Stimulated activated CD8-positive, alpha-beta memory T cell treated with anti-CD3 and anti-CD28 coated beads, Interleukin-15, amount 100 ng/mL, for 24 hours (primary cell): ENCODE results near the gene TXN.

Source experiments
- DNase-seq: peaks from one replicate; pipeline ENCODE4 v3.0.0-alpha.2; 2020; ENCODE audit warnings: low read depth

TXN gene

GRCh38 chr9:110256380-110257096 lies at the start of gene TXN:
Gene TXN (minus strand): TSS chr9:110256507. CDS start chr9:110256435, 72 bp downstream.
- peak; percentile 82 for DNase-seq

GRCh38 chr9:110303133-110303532 lies 46.8 kb upstream of the TXN start:
- no peak for DNase-seq

- DNase-seq: no peak
Observed at GRCh38 chr9:110298043-110298605, 41.8 kb upstream of the TXN start.

GRCh38 chr9:110293248-110293647 lies 36.9 kb upstream of the TXN start:
- DNase-seq: no peak

GRCh38 chr9:110291921-110292557 lies 35.7 kb upstream of the TXN start:
- no peak for DNase-seq

- no peak for DNase-seq
Observed at GRCh38 chr9:110290001-110290400, 33.7 kb upstream of the TXN start.

GRCh38 chr9:110288503-110288902 lies 32.2 kb upstream of the TXN start:
- no peak for DNase-seq

- DNase-seq: no peak
Observed at GRCh38 chr9:110287289-110287680, 31.0 kb upstream of the TXN start.

GRCh38 chr9:110284211-110284844 lies 28.0 kb upstream of the TXN start:
- no peak for DNase-seq

GRCh38 chr9:110283751-110284150 lies 27.4 kb upstream of the TXN start:
- DNase-seq: no peak

GRCh38 chr9:110282739-110283081 lies 26.4 kb upstream of the TXN start:
- no peak for DNase-seq

GRCh38 chr9:110282018-110282738 lies 25.9 kb upstream of the TXN start:
- no peak for DNase-seq

GRCh38 chr9:110278080-110278707 lies 21.9 kb upstream of the TXN start:
- DNase-seq: no peak

- no peak for DNase-seq
Observed at GRCh38 chr9:110276781-110277180, 20.5 kb upstream of the TXN start.

- no peak for DNase-seq
Observed at GRCh38 chr9:110270211-110270995, 14.1 kb upstream of the TXN start.

- DNase-seq: no peak
Observed at GRCh38 chr9:110266795-110267194, 10.5 kb upstream of the TXN start.

- DNase-seq: no peak
Observed at GRCh38 chr9:110261632-110262031, 5.3 kb upstream of the TXN start.

GRCh38 chr9:110260911-110261310 lies 4.6 kb upstream of the TXN start:
- no peak for DNase-seq

- DNase-seq: no peak
Observed at GRCh38 chr9:110259566-110259965, 3.3 kb upstream of the TXN start.

GRCh38 chr9:110258690-110259091 lies 2.4 kb upstream of the TXN start:
- no peak for DNase-seq

- no peak for DNase-seq
Observed at GRCh38 chr9:110257956-110258355, 1.6 kb upstream of the TXN start.
